HuH-7.5 (cell line): ENCODE measurements around the gene IGFBP5.

Experiments
- DNase-seq: peaks from one replicate; pipeline ENCODE4 v3.0.0; 2011; ENCODE audit warnings: low spot score

IGFBP5 gene

GRCh38 chr2:216664593-216665034 lies 30.7 kb downstream of the IGFBP5 start:
- no peak for DNase-seq

- no peak for DNase-seq
These were observed 31.5 kb downstream of the IGFBP5 start for GRCh38 chr2:216663846-216664245.

GRCh38 chr2:216663106-216663505 lies 32.2 kb downstream of the IGFBP5 start:
- DNase-seq = no peak

GRCh38 chr2:216661639-216662375 lies 33.5 kb downstream of the IGFBP5 start:
- DNase-seq = no peak

GRCh38 chr2:216661051-216661450 lies 34.3 kb downstream of the IGFBP5 start:
- DNase-seq = no peak

- no peak for DNase-seq
These were observed 34.9 kb downstream of the IGFBP5 start for GRCh38 chr2:216660496-216660895.

- no peak for DNase-seq
These were observed 36.1 kb downstream of the IGFBP5 start for GRCh38 chr2:216659276-216659675.

- DNase-seq = no peak
These were observed 36.6 kb downstream of the IGFBP5 start for GRCh38 chr2:216658757-216659156.

GRCh38 chr2:216657980-216658379 lies 37.4 kb downstream of the IGFBP5 start:
- no peak for DNase-seq

GRCh38 chr2:216657086-216657855 lies 38.1 kb downstream of the IGFBP5 start:
- DNase-seq = no peak

- no peak for DNase-seq
These were observed 40.8 kb downstream of the IGFBP5 start for GRCh38 chr2:216654528-216655052.

GRCh38 chr2:216653931-216654365 lies 41.4 kb downstream of the IGFBP5 start:
- DNase-seq = no peak

- no peak for DNase-seq
These were observed 42.1 kb downstream of the IGFBP5 start for GRCh38 chr2:216653093-216653799.

GRCh38 chr2:216652566-216652965 lies 42.8 kb downstream of the IGFBP5 start:
- DNase-seq = no peak

- no peak for DNase-seq
These were observed 43.9 kb downstream of the IGFBP5 start for GRCh38 chr2:216651351-216651881.

GRCh38 chr2:216650626-216651257 lies 44.6 kb downstream of the IGFBP5 start:
- DNase-seq = peak; percentile 49

- DNase-seq = no peak
These were observed 45.8 kb downstream of the IGFBP5 start for GRCh38 chr2:216649574-216649973.

- no peak for DNase-seq
These were observed 47.2 kb downstream of the IGFBP5 start for GRCh38 chr2:216648105-216648504.

GRCh38 chr2:216646116-216646515 lies 49.2 kb downstream of the IGFBP5 start:
- DNase-seq = no peak

- no peak for DNase-seq
These were observed 49.8 kb downstream of the IGFBP5 start for GRCh38 chr2:216645636-216645950.

GRCh38 chr2:216644842-216645635 lies 50.3 kb downstream of the IGFBP5 start:
- no peak for DNase-seq
